Fibroblast of villous mesenchyme (primary cell): ENCODE measurements around the gene ABCA1. TPM values are rescaled to one million over a fixed set of nuclear protein-coding genes. Genes with fewer than 3 reads are reported as not detected.
A peak's percentile ranks its signal among the peaks of the same experiment; 100 is the strongest.

Source experiments
- DNase-seq: peaks from one replicate; pipeline ENCODE4 v3.0.0-alpha.2; 2010; ENCODE audit warnings: low read depth
- H3K4me3 ChIP-seq: 2 replicates; pipeline ENCODE4 v1.5.1; 2011; ENCODE audit warnings: low read depth, mild to moderate bottlenecking, low read length
- total RNA-seq: library from RNA; depleted of rRNA; stranded (reverse); fragments of >200 nt; gene quantifications from 2 replicates; pipeline ENCODE4 v1.2.3, GENCODE V29; 2012
- TF ChIP-seq, protein P1 (sequence below): IDR thresholded peaks from 2 replicates; pipeline ENCODE4 v1.5.1; 2012; ENCODE audit warnings: low read depth, mild to moderate bottlenecking, low read length; ENCODE audit not compliant: insufficient read depth

ABCA1 gene
- total RNA-seq, 1 donor, result 132 TPM

DNA sequence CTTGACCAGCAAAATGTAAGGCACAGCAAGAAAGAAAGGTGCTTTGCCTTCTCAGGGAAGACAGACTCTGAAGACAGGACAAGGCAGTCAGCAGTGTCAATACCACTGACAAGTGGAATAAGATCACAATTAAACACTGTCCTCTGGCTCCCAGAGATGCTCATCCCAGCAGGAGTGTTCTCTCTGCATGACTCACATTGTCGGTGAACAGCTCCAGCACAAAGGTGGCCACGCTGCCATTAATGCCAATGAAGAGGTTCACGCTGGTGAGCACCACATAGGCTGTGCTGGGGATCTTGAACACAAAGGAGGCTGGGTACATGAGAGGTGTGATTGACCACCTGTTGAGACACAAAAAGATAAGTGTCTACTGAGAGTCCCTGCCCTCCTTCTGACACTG lies 132.1 kb downstream of the ABCA1 start:
- TF ChIP-seq, protein P1, sequence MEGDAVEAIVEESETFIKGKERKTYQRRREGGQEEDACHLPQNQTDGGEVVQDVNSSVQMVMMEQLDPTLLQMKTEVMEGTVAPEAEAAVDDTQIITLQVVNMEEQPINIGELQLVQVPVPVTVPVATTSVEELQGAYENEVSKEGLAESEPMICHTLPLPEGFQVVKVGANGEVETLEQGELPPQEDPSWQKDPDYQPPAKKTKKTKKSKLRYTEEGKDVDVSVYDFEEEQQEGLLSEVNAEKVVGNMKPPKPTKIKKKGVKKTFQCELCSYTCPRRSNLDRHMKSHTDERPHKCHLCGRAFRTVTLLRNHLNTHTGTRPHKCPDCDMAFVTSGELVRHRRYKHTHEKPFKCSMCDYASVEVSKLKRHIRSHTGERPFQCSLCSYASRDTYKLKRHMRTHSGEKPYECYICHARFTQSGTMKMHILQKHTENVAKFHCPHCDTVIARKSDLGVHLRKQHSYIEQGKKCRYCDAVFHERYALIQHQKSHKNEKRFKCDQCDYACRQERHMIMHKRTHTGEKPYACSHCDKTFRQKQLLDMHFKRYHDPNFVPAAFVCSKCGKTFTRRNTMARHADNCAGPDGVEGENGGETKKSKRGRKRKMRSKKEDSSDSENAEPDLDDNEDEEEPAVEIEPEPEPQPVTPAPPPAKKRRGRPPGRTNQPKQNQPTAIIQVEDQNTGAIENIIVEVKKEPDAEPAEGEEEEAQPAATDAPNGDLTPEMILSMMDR, result no peak
- no peak overlapping the region for H3K4me3 ChIP-seq
- DNase-seq, result no peak

DNA sequence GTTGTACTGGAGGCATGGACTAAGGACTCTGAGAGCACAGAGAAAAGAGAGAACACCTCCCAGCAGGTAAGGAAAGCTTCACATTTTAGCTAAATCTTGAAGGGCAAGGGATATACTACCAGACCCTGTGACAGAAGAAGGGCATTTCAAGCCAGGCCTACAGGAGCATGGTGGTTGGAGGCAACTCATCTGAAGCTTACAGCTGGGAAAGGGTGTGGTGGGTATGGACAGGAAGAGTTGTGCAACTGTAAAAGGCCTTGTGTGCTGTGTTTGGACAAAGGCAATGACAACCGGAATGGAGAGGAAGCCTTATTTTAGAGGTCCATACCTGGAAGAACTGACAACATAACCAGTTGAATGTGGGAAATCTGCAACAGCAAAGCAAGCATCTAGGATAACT lies 132.9 kb downstream of the ABCA1 start:
- no peak overlapping the region for H3K4me3 ChIP-seq
- TF ChIP-seq, protein P1, result no peak
- peak; percentile 60 for DNase-seq

DNA sequence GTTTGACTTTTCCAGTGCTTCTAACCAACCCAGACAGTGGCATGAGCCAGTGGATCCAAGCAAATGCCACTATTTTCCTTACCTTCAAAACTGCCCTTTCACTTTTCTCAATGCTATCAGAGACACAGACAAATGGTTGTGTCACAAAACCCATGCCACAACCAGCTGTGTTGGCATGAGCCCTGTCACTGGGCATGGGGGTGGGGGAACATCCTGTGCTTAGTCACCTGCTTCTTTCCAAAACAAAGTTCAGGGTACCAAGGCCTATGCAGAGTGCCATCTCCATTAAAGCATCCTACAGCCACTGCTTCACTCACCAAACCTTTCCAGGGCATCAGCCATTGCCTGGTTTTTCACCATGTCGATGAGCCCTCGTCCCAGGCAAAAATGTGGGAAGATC lies 133.9 kb downstream of the ABCA1 start:
- TF ChIP-seq, protein P1, result no peak
- no peak overlapping the region for H3K4me3 ChIP-seq
- DNase-seq, result no peak

DNA sequence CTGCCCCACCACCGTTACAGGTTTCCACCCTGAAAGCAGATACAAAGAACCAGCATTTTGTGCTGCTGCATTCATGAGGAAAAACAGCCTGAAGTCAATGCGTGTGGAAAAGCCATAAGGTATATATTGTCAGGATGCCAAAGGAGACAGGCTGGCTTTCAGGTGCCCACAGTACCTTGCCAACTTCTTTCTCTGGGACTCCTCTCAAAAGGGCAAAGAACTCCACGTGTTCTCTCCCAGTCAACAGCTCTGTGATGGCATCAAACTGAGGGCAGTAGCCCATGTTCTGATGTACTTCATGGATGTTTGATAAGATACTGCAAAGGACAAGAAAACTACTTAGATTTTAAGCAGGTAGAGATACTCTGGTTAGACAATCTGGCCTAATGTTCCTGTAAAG lies 139.7 kb downstream of the ABCA1 start:
- H3K4me3 ChIP-seq, result no peak overlapping the region
- TF ChIP-seq, protein P1, result no peak
- no peak for DNase-seq

DNA sequence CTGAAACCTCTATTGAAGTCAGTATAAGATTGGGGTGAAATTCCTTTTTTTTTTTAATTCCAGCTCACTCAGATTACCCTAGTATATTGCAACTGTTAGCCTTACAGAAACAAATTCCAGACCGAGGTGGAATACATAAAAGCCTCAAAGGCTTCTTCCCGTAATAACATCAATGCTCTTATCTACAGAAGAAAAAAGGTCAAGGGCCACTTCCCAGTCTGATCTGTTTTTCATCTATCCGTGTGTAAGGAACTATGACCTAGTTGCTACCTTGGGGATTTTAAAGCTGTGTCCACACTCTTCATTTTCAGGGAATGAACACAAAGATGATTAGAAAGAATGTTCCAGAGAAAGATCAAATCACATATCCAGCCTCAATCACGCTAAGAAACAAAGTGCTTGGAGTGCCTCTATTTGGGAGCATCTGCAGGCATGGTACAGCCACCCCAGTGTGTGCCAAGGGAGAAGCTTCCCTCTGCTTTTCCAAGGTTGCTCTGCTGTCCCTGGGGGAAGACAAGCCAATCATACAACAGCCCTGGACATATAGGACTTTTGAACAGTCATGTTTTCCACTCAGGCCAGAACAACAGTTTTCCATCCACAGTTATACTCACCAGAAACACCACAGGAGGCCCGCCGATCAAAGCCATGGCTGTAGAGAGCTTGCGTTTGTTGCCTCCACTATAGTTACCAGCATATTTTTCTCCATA lies 140.5 kb downstream of the ABCA1 start:
- peak; percentile 53 for DNase-seq
- H3K4me3 ChIP-seq, result no peak overlapping the region
- TF ChIP-seq, protein P1, result no peak

DNA sequence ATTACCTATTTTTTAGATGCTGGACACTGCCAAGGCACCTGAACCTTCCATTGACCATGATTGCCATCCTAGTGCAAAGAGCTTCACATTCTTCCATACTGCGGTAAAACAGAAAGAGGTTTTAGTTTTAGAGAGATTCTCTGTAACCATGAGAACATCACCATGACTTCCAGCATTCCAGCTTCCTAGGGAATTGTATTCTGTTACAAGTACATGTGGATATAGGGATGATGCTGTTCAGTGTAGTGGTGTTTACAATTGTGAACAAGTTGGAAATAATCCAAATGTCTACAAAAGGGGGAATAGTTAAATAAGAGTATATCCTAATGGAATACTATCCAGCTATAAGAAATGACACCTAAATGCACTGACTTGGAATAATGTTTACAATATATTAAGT lies 141.7 kb downstream of the ABCA1 start:
- no peak for DNase-seq
- TF ChIP-seq, protein P1, result no peak
- H3K4me3 ChIP-seq, result no peak overlapping the region

DNA sequence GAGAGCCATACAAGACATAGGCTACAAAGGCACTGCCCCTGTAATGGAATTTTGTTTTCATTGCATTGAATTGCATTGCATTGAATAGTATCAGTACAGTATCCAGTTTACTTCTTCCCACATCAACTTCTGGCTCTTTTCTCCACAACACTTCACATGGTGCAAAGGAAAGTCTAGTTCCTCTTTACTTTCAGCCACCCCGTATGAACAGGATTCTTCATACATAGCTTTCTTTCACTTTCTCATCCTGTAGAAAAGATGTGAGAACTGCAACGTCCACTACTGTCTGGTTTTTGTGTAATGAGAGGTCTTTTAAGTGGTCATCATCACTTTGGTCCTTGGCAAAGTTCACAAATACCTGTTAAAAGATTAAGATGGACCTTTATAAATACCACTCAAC lies 143.9 kb downstream of the ABCA1 start:
- DNase-seq, result no peak
- no peak overlapping the region for H3K4me3 ChIP-seq
- TF ChIP-seq, protein P1, result no peak
